ENCODE results near the gene LRRN4CL.

LRRN4CL gene

GRCh38 chr11:62645946-62646824, 43.1 kb downstream of the LRRN4CL start, which contains the start of gene GANAB:
Gene GANAB (minus strand): TSS chr11:62646613. CDS start chr11:62646599, 14 bp downstream.
- DNase-seq, result peak; percentile 99

GRCh38 chr11:62645671-62645945, 43.7 kb downstream of the LRRN4CL start:
- DNase-seq, result no peak

GRCh38 chr11:62644220-62644619, 45.1 kb downstream of the LRRN4CL start:
- DNase-seq, result no peak

Data from left hindlimb (tissue), 1 donor.